ENCODE data around the gene DNAH1. TPM values are rescaled to one million over a fixed set of nuclear protein-coding genes. Genes with fewer than 3 reads are reported as not detected.
A peak's percentile ranks its signal among the peaks of the same experiment; 100 is the strongest.

The DNAH1 gene
- total and polyA plus RNA-seq, 2 of the 4 experiments (the other 2 are of a cell fraction) = 2.0 to 4.0 TPM

- no peak overlapping the region for H4K8ac ChIP-seq (ENCODE audit: low read depth in 2 of 2, low read length in 2 of 2)
- no peak overlapping the region for H3K56ac ChIP-seq (ENCODE audit: extremely low read depth, insufficient read depth, low read length)
- no peak for DNase-seq
- dilution Hi-C loops (cut with HindIII; ENCODE audit: low sequenced_read_pairs, unreplicated experiment) = no loop called here
- H3K23ac ChIP-seq (ENCODE audit: low read depth, low read length) = no peak overlapping the region
- H3K27ac ChIP-seq (ENCODE audit: insufficient read depth, low read length) = no peak overlapping the region
- intact Hi-C loops (cut with micrococcal nuclease) = no loop called here
- no peaks in the 10 kb centered on the region for H3K9me3 ChIP-seq (ENCODE audit: control insufficient read depth, insufficient read depth, low read length)
- no peak overlapping the region for H2AK5ac ChIP-seq (ENCODE audit: low read depth, low read length)
- H3K14ac ChIP-seq (replicated peaks; ENCODE audit: low read depth, low read length) = no peak overlapping the region
- TF ChIP-seq CEBPB (IDR thresholded peaks at IDR 0.05; ENCODE audit: low read depth, low read length) = no peak
- no peak for TF ChIP-seq FOS (IDR thresholded peaks at IDR 0.05; ENCODE audit: low read depth, low read length)
- no peak for TF ChIP-seq MAFK (IDR thresholded peaks at IDR 0.05; ENCODE audit: low read depth, low read length)
- TF ChIP-seq SMC3 (IDR thresholded peaks at IDR 0.05; ENCODE audit: low read depth, low read length) = no peak
- no peak for TF ChIP-seq RCOR1 (IDR thresholded peaks at IDR 0.05; ENCODE audit: insufficient replicate concordance, low read length)
- no peak for TF ChIP-seq POLR2A (IDR thresholded peaks at IDR 0.05; ENCODE audit: low read depth, low read length)
- TF ChIP-seq BHLHE40 (IDR thresholded peaks at IDR 0.05; ENCODE audit: low read depth, low read length) = no peak
- TF ChIP-seq RFX5 (IDR thresholded peaks at IDR 0.05; ENCODE audit: low read depth, low read length) = no peak
- no peak for TF ChIP-seq MXI1 (IDR thresholded peaks at IDR 0.05; ENCODE audit: borderline replicate concordance, low read depth, low read length)
- TF ChIP-seq CHD1 (IDR thresholded peaks at IDR 0.05; ENCODE audit: low read depth, low read length) = no peak
- no peak for TF ChIP-seq RAD21 (IDR thresholded peaks at IDR 0.05; ENCODE audit: low read length)
- no peak for TF ChIP-seq MAZ (IDR thresholded peaks at IDR 0.05; ENCODE audit: borderline replicate concordance, low read depth, low read length)
- no peak for TF ChIP-seq ELK1 (IDR thresholded peaks at IDR 0.05; ENCODE audit: borderline replicate concordance, low read depth, low read length)
- TF ChIP-seq NFE2L2 (IDR thresholded peaks at IDR 0.05; ENCODE audit: low read depth, low read length) = no peak
- no peak for TF ChIP-seq CTCF (conservative IDR thresholded peaks at IDR 0.05; ENCODE audit: low read depth, low read length)
- no peak for TF ChIP-seq USF2 (IDR thresholded peaks at IDR 0.05; ENCODE audit: low read depth, low read length)
- H2AK9ac ChIP-seq (replicated peaks; ENCODE audit: low read depth, low read length, poor library complexity) = no peak overlapping the region
- H3K18ac ChIP-seq (ENCODE audit: low read depth, low read length) = no peak overlapping the region
- H3K9ac ChIP-seq (ENCODE audit: low read depth, low read length) = no peak overlapping the region
- no peak overlapping the region for H3K4ac ChIP-seq (ENCODE audit: low read depth, low read length)
- H2BK20ac ChIP-seq (ENCODE audit: low read depth, low read length) = no peak overlapping the region
- no peak overlapping the region for H4K5ac ChIP-seq (ENCODE audit: low read depth, low read length)
- H3K4me3 ChIP-seq (ENCODE audit: insufficient read depth, low read depth, low read length) = no peak overlapping the region
- no peak overlapping the region for H4K91ac ChIP-seq (ENCODE audit: insufficient read depth, low read depth, low read length)
- H3K4me2 ChIP-seq (ENCODE audit: low read depth, low read length) = no peak overlapping the region
- H2AFZ ChIP-seq (replicated peaks; ENCODE audit: low read length, poor library complexity) = peak overlapping the region; percentile 13
- no peak for ATAC-seq (ENCODE audit: low read depth)
- H4K20me1 ChIP-seq (ENCODE audit: insufficient read depth, low read length) = no peaks in the 10 kb centered on the region
- H3K4me1 ChIP-seq (ENCODE audit: control insufficient read depth, insufficient read depth, low read length) = no peaks in the 10 kb centered on the region
- no peaks in the 10 kb centered on the region for H3K79me1 ChIP-seq (ENCODE audit: low read depth in 1 of 2, low read length in 2 of 2)
- ChIA-PET POLR2A (ENCODE audit: unreplicated experiment) (no interaction called here), CTCF (no interaction called here)
- H2BK15ac ChIP-seq (ENCODE audit: low read depth, low read length) = no peak overlapping the region
- H2BK120ac ChIP-seq (ENCODE audit: low read depth, low read length) = no peak overlapping the region
- in situ Hi-C loops (cut with MboI; ENCODE audit: low sequenced_read_pairs) = no loop called here
- no TSS peak for BruUV-seq (replicated peaks)
- H3K9me1 ChIP-seq (ENCODE audit: insufficient read depth, low read length) = no peaks in the 10 kb centered on the region
- no peaks in the 10 kb centered on the region for H3K27me3 ChIP-seq (ENCODE audit: control insufficient read depth, insufficient read depth, low read length)
- no peaks in the 10 kb centered on the region for H3K36me3 ChIP-seq (ENCODE audit: control insufficient read depth, insufficient read depth, low read length)
- H2BK5ac ChIP-seq (ENCODE audit: low read depth, low read length, poor library complexity, severe bottlenecking) = no peak overlapping the region
Measured at GRCh38 chr3:52325686-52326085, 9.6 kb downstream of the DNAH1 start.
